Esophagus muscularis mucosa (tissue), 4 donors: ENCODE data around the gene FGD5. TPM values are rescaled to one million over a fixed set of nuclear protein-coding genes. Genes with fewer than 3 reads are reported as not detected.

Source experiments
- DNase-seq: peaks from one replicate; pipeline ENCODE4 v3.0.0-alpha.2; 2017; ENCODE audit errors: extremely low spot score
- H3K27ac ChIP-seq, 4 donors: fragments of 200-600 bp; sonication (generic); replicated peaks in 1 of 4; 1 replicate in 3 of 4; 2 replicates in 1 of 4; pipeline ENCODE4 v1.5.1; 2016 to 2019; ENCODE audit warnings: mild to moderate bottlenecking in 1 of 4
- H3K27me3 ChIP-seq, 4 donors: fragments of 200-600 bp; sonication (generic); one replicate each; pipeline versions ENCODE4 v1.5.1 to v1.6.0; 2016 to 2019
- H3K36me3 ChIP-seq, 4 donors: fragments of 200-600 bp; sonication (generic); one replicate each; pipeline ENCODE4 v1.5.1; 2016 to 2019
- H3K4me1 ChIP-seq, 4 donors: fragments of 200-600 bp; sonication (generic); one replicate each; pipeline ENCODE4 v1.5.1; 2016 to 2019
- H3K4me3 ChIP-seq, 4 donors: fragments of 200-600 bp; sonication (generic); 1 replicate in 2 of 4; 2 replicates in 2 of 4; pipeline ENCODE4 v1.5.1; 2016 to 2019; ENCODE audit warnings: mild to moderate bottlenecking in 4 of 4, moderate library complexity in 1 of 4
- H3K9me3 ChIP-seq, 4 donors: fragments of 200-600 bp; sonication (generic); 1 replicate in 3 of 4; 2 replicates in 1 of 4; pipeline ENCODE4 v1.5.1; 2016 to 2019
- EP300 ChIP-seq: sonication (generic); formaldehyde crosslinking; IDR thresholded peaks from one replicate; pipeline ENCODE4 v1.6.1; 2017; ENCODE audit warnings: antibody characterized with exemption
- POLR2A ChIP-seq: fragments of 450-650 bp; IDR thresholded peaks from one replicate; pipeline ENCODE4 v1.6.1; 2017; ENCODE audit warnings: antibody characterized with exemption, moderate library complexity, mild to moderate bottlenecking, low read depth
- POLR2AphosphoS5 ChIP-seq, 2 donors: sonication (generic); formaldehyde crosslinking; IDR thresholded peaks; one replicate each; pipeline ENCODE4 v1.6.1; 2017; ENCODE audit warnings: antibody characterized with exemption in 2 of 2
- WGBS: methylation state at CpG from one replicate; pipeline ENCODE4 v1.1.5; 2018; 5-methylcytosine and 5-hydroxymethylcytosine counted together
- intact Hi-C: fragments of 100-400 bp; cut with DNase I; formaldehyde crosslinking; loops from one replicate; pipeline ENCODE4 v1.15.1; 2023
- total RNA-seq, 4 donors: library from RNA; depleted of rRNA; stranded (reverse); fragments of >200 nt; gene quantifications; one replicate each; pipeline versions ENCODE4 v1.1.0 to v1.2.1, GENCODE V29; 2016
- TF ChIP-seq, protein P1 (sequence below), 3 experiments: fragments of 200-600 bp in 2 of 3; fragments of 450-650 bp in 1 of 3; sonication (generic) in 2 of 3; IDR thresholded peaks; one replicate each; pipeline ENCODE4 v1.5.1; 2017 to 2019; ENCODE audit warnings: antibody characterized with exemption in 3 of 3, mild to moderate bottlenecking in 2 of 3, moderate library complexity in 1 of 3

Gene FGD5
- total RNA-seq, 4 donors from 2014 or later = 15.4 to 21.1 (median 16.1) TPM

DNA sequence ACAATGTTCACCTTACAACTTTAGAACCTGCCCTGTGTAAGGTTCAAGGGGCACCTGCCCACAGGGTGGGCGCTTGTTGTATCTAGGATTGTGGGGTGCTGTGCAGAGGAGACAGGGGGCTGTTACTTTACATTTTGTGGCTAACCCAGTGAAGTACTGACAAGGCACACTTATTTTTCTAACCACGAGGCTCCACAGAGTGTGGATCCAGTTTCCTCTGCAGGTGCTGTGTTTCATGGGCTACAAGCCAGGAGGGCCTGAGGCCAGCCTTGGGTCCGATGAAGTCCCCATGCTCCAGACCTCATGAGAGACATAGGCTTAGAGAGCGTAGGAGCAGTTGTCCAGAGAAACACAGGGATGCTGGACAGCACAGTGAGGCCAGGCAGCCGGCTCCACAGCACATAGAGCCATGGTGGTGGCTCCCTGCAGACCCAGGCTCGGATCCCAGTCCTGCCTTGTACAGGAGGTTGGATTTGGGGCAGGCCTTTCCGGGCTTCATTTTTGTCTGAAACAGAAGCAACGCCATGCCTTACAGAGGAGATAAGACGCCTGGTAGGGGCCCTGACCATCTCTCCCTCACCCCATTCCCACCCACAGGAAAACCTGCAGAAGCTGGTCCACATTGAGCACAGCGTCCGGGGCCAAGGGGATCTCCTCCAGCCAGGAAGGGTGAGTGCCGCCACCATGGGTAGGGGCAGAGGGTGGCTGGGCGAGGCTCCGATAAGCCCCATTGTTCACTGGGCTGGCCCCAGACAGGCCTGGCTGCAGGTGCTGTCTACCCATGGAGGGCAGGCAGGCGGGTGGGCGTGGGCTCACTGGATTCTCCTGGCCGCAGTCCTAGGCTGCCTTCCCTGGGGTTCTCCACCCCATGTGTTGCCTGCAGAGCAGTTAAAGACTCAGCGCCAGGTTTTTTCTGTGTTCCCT lies 88.5 kb downstream of the FGD5 start:
- H3K9me3 ChIP-seq = peaks cover 0 to 11% (median 0%) of the 10 kb centered on the region in 4 donors
- WGBS = 84% methylated on average over 15 of the region's 18 CpGs
- TF ChIP-seq POLR2AphosphoS5 (IDR thresholded peaks at IDR 0.05) = no peak
- TF ChIP-seq, protein P1, sequence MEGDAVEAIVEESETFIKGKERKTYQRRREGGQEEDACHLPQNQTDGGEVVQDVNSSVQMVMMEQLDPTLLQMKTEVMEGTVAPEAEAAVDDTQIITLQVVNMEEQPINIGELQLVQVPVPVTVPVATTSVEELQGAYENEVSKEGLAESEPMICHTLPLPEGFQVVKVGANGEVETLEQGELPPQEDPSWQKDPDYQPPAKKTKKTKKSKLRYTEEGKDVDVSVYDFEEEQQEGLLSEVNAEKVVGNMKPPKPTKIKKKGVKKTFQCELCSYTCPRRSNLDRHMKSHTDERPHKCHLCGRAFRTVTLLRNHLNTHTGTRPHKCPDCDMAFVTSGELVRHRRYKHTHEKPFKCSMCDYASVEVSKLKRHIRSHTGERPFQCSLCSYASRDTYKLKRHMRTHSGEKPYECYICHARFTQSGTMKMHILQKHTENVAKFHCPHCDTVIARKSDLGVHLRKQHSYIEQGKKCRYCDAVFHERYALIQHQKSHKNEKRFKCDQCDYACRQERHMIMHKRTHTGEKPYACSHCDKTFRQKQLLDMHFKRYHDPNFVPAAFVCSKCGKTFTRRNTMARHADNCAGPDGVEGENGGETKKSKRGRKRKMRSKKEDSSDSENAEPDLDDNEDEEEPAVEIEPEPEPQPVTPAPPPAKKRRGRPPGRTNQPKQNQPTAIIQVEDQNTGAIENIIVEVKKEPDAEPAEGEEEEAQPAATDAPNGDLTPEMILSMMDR (IDR thresholded peaks at IDR 0.05) = no peak
- no peak for TF ChIP-seq EP300
- no peak for TF ChIP-seq POLR2A
- H3K27me3 ChIP-seq = no peaks in the 10 kb centered on the region
- peaks cover 5 to 20% (median 14%) of the 10 kb centered on the region in 4 donors for H3K4me1 ChIP-seq
- peaks cover 0 to 34% (median 12%) of the 10 kb centered on the region in 4 donors for H3K36me3 ChIP-seq
- intact Hi-C loops = no loop called here
- H3K27ac ChIP-seq = peak overlapping the region in 1 of 4 donors; percentile 7
- H3K4me3 ChIP-seq = no peak overlapping the region
- DNase-seq = no peak

DNA sequence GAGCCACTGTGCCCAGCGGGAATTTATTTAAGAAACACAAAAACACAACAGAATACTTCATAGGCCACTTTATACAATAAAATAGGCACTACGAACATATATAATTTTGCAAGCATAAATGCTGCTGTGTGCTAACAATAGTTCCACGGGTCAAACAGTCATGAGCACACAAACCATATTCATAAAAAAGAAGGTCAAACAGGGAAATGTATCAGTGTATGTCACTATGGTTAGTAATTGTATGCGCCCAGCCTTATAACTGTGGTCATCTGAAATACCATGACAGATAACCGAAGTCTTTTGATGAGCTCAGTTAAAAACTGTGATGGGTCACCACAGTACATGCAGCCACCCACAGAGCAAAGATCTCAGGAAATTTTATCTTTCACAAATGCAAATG lies 90.5 kb downstream of the FGD5 start:
- Histone ChIP-seq H3K4me3 (no peak overlapping the region), H3K36me3 (peaks cover 0 to 36% (median 17%) of the 10 kb centered on the region in 4 donors), H3K27me3 (no peaks in the 10 kb centered on the region), H3K9me3 (peaks cover 0 to 11% (median 0%) of the 10 kb centered on the region in 4 donors), H3K27ac (no peak overlapping the region), H3K4me1 (peaks cover 0 to 13% (median 6%) of the 10 kb centered on the region in 4 donors)
- TF ChIP-seq, protein P1 (IDR thresholded peaks at IDR 0.05) = no peak
- TF ChIP-seq POLR2A = no peak
- TF ChIP-seq EP300 = no peak
- TF ChIP-seq POLR2AphosphoS5 (IDR thresholded peaks at IDR 0.05) = no peak
- no peak for DNase-seq
- WGBS = 96% methylated on average over 5 of the region's 5 CpGs
- intact Hi-C loops = no loop called here

GRCh38 chr3:14911651-14912050 lies 92.9 kb downstream of the FGD5 start:
- no peak for DNase-seq
- Histone ChIP-seq H3K36me3 (peaks cover 0 to 27% (median 16%) of the 10 kb centered on the region in 4 donors), H3K27ac (no peak overlapping the region), H3K27me3 (no peaks in the 10 kb centered on the region), H3K4me3 (no peak overlapping the region), H3K9me3 (no peaks in the 10 kb centered on the region), H3K4me1 (peaks cover 0 to 15% (median 8%) of the 10 kb centered on the region in 4 donors)
- WGBS = 88% methylated on average over 11 of the region's 11 CpGs
- intact Hi-C loops = no loop called here
- TF ChIP-seq, protein P1 (IDR thresholded peaks at IDR 0.05) = no peak
- no peak for TF ChIP-seq POLR2AphosphoS5 (IDR thresholded peaks at IDR 0.05)
- TF ChIP-seq POLR2A = no peak
- TF ChIP-seq EP300 = no peak

DNA sequence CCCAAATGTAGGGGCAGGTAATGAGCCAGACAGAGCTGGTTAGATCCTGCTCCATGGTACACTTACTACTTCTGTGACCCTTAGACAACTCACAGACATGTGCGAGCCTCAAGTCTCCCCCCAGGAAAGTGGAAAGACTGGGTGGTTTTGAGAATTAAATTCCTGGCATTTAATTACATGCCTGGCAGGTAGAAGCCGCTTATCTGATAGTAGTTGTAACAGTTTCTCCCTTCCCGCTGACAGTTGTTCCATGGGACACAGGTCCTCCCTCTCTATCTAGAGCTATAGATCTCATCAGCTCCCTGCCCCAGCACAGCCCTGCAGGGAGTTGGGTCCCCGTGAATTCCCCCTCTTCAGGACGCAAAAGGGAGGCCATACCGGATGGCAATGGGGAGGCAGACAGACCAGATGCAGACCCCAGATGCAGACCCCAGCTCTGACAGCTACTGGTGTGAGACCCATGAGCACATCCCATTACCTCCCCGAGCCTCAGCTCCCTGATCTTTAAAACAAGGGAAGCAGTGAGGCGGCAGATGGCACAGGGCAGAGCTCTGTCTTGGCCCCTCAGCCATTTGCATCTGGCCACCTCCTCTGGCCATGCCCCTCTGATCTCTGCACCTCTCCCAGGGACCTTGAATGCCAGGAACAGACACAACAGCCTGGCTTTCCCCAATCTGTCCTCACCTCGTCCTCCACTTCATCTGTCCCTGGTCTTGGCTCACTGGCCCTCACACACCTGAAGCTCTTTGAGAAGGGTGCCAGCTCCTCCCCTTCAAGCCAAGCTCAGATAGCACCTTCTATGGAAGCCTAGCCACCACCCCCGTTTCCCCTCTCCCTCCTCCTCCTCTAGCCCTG lies 94.5 kb downstream of the FGD5 start:
- no peak for DNase-seq
- Histone ChIP-seq H3K27ac (no peak overlapping the region), H3K4me3 (no peak overlapping the region), H3K4me1 (peaks cover 0 to 7% (median 2%) of the 10 kb centered on the region in 4 donors), H3K27me3 (no peaks in the 10 kb centered on the region), H3K9me3 (no peaks in the 10 kb centered on the region), H3K36me3 (peaks cover 0 to 44% (median 16%) of the 10 kb centered on the region in 4 donors)
- 83% methylated on average over 9 of the region's 10 CpGs for WGBS
- TF ChIP-seq, protein P1 (IDR thresholded peaks at IDR 0.05) = no peak
- TF ChIP-seq EP300 (no peak), POLR2A (no peak), POLR2AphosphoS5 (IDR thresholded peaks at IDR 0.05) (no peak)
- intact Hi-C loops = no loop called here
